Right renal pelvis (tissue), 4 donors: ENCODE measurements around the gene RPAP3. TPM values are rescaled to one million over a fixed set of nuclear protein-coding genes. Genes with fewer than 3 reads are reported as not detected.

ENCODE experiments used
- DNase-seq, 4 donors: peaks; one replicate each; pipeline ENCODE4 v3.0.0-alpha.2; 2013; ENCODE audit warnings: low read depth in 4 of 4, low spot score in 3 of 4, missing footprints in 1 of 4
- polyA plus RNA-seq, 4 donors: library from polyadenylated mRNA; unstranded; fragments of 120-200 nt; gene quantifications; one replicate each; pipeline ENCODE4 v1.2.1, GENCODE V29; 2013; ENCODE audit not compliant: insufficient read length in 4 of 4

Gene RPAP3, protein sequence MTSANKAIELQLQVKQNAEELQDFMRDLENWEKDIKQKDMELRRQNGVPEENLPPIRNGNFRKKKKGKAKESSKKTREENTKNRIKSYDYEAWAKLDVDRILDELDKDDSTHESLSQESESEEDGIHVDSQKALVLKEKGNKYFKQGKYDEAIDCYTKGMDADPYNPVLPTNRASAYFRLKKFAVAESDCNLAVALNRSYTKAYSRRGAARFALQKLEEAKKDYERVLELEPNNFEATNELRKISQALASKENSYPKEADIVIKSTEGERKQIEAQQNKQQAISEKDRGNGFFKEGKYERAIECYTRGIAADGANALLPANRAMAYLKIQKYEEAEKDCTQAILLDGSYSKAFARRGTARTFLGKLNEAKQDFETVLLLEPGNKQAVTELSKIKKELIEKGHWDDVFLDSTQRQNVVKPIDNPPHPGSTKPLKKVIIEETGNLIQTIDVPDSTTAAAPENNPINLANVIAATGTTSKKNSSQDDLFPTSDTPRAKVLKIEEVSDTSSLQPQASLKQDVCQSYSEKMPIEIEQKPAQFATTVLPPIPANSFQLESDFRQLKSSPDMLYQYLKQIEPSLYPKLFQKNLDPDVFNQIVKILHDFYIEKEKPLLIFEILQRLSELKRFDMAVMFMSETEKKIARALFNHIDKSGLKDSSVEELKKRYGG
- 10 to 100 TPM; 44.9 to 52.4 (median 51.2) TPM for polyA plus RNA-seq

DNA sequence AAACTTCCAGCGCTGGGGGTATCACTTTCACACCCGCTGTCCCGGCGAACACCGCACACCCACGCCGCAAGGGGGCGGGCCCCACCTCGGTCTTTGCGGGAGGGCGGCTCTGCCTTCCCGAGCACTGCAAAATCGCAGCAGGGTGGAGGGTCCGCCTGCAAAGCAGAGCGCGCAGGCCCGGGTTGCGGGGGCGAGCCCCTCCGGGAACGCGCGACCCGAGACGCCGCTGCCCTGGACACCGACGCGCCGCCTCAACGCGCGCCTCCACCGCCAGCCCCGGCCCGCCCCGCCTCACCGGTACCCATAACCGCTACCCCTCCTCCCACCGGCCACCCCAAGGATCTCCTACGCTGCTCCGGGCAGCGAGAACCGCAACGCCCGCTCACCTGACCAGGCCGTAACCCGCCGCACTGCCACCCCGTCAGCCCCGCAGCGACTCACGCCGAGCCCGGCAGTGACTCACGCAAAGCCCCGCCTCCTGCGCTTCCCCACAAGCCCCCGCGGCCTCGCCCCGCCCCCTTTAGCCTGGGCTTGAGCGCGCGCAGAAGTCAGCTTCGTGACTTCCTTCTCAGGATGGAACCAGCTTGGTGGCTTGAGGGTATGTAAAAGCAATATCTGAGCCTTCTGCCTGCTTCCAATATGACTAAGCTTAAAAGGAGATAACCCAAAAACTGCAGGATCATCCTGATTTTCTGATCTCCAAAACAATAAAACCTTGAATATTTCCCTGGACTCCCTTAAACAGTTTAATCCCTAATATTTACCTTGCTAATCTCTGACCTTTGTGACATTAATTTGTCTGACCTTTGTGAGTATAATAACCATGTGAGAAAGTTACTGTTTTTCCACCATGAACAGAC is at the start of gene RPAP3:
RPAP3 (minus strand) TSS at position 465 of the 860 bp plus-strand sequence. CDS start 3,190 bp downstream, outside the sequence.
- peak; percentile 88 to 89 (median 88) for DNase-seq

DNA sequence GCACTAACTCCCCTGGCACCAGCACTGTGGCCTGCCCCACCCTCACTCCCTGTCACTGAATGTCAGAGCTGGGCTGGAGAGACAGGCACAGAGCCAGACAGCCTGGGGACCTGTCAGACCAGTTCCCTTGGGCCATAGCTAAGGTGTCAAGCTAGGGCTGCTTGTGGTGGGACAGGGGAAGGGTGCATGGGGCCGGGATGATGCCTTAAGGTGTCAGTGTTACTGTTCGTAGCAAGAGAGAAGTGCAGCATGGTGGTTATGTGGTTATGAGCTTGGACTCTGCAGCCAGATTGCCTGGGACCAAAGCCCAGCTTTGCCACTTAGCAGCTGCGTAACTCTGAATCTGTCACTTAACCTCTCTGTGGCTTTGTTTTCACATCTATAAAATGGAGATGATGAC is 49.1 kb upstream of the RPAP3 start:
- no peak for DNase-seq

DNA sequence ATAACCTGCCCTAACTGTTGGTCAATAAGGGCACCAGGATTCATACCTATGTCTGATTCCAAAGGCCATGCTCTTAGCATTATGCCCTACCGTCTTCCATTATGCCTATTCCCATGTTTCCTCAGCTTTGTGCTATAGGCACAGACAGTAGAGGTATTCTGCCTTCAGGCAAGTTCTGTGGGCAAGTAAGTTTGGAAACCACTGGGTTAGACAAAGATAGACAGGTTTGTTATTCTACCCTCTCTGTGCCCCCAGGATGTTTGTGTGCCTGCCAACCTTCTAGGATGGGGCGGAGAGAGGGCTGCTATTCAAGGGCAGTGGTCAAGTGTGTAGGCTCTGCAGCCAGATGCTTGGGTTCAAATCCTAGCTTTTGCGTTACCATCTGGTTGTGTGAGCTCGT is 48.3 kb upstream of the RPAP3 start:
- no peak for DNase-seq

DNA sequence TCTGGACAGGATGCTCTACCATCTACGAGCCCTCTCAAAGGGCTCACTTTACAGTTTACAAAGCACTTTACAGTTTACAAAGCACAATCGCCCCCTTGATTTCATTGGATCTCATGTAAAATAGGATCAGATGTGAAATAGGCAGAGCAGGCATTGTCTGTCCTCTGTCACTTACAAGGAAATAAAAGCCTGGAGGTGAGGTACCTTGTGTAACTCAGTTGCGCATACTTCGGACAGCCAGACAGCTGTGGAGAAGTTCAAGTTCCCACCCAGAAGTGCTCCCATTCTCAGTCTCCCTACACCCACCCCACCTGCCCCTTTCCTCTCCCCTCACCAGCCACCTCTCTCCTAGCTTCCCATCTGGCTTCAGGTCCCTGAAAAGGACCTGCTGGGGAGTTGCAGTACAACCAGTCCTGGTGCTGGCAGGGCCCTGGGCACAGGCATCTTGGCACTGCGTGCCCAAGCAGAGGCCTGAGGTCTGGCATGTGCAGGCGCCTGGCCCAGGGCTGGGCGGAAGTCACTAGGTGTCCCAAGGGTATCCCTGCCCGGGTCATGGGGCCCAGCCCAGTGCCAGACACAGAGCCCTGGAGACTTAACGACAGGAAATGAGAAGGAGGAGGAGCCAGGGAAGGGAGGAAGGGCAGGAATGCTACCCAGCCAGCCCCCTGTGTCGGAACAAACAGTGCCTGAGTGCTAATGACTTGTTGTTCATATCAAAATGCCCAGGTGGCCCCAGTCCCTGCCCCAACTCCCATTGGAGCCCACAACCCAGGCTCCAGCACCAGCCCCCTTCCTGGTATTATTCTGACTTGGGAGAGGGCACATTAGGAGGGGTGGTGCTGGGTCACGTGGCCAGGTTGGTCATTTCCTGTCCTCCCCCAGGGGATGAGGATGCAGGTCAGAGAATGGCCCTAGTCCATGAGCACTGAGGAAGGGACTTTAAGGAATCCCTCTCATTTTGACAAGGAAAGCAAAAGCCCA is 47.5 kb upstream of the RPAP3 start:
- DNase-seq, result no peak

DNA sequence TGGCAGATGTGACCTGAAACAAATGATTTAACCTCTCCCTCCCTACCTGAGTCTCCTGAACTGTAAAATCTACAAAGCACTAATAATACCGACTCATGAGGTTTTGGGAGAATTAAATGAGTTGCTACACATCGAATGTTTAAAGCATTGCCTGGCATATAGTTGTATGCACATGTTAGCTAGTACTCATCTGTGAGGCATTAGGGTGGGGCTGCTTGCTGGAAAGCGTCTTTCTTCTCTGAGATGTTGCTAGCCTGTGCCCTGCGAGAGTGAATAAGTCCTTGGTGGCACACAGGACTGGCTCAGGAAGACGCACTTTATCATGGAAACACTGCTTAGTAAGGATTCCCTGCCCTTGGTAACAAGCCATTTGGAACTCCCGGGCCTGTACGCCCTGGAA is 46.7 kb upstream of the RPAP3 start:
- DNase-seq, result no peak

DNA sequence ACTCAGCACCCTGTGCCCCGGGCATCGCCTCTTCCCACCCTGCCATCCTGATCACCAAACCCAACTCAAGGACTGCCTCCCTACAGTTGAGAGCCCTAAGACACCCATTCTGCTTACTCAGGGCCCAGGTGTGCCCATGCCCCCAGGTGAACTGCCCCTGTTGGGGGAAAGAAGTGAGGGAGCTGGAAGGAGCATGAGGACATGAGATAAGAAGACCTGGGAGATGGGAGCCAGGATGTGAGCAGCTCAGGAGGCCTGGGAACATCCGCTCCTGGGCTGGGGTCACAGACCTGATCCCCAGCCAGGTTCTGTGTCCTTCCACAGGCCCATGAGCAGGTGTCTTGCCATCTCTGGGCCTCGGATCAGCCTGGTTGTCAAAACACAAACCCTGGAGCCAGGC is 46.3 kb upstream of the RPAP3 start:
- no peak for DNase-seq

DNA sequence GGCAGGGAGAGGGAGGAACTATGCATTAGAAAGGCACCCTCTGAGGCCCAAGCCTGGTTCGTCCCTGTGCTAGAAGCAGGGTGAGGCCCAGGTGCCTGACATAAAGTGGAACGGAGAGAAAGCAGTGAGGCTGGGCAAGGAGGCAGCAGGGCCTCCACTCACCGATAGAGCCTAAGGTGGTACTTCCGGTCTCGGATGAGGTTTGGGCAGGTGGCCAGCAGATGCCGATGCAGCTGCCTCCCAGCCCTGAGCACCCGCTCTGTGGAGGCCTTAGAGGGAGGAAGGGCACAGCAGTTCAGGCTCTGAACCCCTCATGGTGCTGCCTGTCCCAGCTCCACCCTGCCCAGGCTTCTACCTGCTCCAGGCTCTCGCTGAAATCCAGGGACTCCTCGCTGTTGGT is 45.7 kb upstream of the RPAP3 start:
- no peak for DNase-seq

DNA sequence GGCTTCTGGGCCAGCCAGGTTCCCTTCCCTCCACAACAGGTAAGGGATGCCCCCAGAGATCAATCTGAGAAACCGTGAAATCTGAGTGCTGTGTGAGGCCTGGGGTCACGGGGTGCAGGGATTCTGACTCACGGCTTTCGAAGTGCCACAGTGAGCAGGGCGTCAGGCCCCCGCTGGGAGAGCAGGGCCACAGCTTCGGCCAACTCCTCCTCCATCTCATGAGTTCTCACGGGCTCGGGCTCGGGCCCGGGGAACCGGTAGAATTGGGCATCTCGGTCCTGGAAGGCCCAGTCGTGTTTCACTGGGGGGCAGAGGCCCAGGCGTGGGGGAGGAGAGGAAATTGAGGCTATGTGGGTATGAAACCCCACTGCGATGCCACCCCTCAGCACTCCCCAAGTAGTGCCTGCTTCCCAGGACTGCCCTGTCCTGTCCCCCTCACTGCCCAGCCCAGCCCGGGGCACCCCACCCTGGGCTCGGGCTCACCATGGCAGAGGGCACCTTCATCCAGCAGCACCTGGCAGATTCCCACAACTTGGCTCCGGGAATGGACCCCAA is 45.2 kb upstream of the RPAP3 start:
- DNase-seq, result no peak

DNA sequence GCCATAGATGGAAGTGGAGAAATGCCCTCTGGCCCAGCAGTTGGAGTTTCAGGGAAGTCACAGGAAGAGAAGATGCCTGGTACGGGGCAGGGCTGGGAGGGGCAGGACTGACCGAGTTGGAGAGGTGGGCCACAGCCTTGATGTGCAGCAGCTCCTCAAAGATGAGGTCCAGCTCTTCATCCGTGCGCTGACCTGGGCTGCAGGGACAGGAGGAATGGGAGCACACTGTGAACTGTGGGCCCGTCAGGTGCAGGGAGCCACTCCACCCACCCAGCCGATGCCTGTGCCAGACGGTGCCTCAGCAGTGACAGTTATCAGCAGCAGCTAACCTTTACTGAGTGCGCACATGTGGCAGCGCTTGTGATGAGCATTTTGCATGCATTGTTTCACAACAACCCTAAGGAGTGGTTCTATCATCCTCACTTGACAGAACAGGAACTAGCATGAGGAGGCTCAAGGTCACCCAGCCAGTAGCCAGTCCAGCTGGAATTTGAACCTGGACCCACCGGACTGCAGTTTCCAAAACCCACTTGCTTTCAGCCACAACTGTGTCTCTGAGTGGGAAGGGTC is 44.5 kb upstream of the RPAP3 start:
- DNase-seq, result no peak

DNA sequence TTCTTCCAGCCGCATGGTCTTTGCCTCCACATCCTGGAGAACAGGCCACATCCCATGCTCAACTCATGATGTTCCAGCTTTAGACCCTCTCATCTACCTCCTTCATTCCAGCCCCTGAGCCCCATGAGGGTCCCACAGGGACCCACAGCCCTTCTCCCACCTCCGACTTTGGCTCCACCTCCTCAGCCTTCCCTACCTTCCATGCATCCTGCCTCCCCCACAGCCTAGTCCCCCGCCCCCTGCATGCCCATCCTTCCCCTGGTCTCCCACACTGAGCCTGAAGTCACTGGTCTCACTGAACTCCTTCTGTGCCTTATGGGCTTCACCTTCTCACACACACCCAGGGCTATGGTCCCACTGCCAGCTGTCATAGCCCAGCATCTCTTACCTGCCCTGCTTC is 43.1 kb upstream of the RPAP3 start:
- DNase-seq, result no peak

DNA sequence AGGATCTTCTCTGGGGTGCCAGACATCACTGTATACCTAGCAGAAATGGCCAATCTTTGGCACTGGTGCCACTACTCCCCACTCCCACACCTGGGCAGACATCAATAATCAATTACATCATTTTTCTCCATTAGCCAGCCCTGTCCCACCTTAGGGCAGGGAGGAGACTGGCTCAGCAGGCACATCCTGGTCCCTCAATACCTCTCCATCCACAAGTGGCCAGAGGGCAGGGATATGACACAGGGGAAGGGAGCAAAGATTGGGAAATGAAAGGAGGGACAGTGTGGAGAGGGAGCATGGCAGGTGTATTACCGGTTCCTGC is 42.6 kb upstream of the RPAP3 start:
- no peak for DNase-seq

DNA sequence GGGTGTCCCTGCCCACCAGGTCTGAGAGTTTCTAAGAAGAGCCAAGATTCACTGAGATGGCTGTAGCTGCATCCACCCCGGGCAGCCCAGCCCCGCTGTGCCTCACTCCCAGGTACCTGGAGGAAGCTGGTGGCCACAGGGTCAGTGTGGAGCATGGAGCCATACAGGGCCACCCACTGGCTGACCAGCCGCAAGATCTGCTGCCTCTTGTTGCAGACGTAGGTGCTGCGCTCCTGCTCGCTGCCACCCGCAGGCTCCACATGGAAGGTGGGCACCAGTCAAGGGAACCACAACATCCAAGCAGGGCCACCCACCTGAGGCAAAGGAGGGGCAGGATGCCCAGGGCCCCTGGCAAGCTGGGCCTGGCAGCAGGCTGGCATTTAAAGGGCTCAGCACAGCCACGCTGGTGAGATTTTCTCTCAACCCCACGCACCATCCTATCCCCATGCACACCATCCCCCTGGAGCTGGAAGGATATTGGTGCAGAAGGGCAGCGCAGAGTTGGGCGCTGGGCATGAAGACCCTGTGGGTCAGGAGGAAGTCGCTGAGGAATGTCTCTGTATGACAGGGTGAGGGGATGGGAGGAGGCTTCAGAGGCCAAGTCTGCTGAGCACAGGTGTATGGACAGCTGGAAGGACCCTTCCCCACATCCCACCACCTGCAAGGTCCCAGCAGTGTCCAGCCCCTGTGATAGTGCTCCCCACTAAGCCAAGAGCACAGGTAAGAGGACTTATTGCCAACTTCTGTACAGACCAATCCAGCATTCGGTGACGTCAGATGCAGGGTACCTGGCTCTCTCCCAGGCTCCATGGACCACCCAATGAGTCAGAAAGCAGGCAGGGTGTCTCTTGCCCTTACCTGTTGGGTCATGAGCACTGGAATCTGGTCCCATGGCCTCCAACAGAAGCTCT is 42.0 kb upstream of the RPAP3 start:
- DNase-seq, result no peak

DNA sequence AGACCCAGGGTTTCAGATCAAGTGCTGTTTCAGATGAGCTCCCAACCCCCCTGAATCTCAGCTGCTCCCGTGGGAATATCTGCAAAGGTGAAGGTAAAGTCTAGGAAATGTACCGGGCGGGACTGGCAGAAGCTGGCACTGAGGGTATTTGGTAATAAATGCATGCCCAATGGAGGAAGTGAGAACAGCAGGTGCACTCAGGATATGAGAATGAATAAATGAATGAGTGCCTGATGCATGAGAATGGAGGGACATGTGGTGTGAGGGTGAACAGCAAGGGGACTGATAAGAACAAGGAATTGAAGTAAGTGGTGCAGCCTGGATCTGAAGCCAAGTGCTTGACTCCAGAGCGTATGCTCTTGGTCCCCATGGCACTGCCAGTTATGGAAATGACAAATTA is 41.3 kb upstream of the RPAP3 start:
- DNase-seq, result no peak

DNA sequence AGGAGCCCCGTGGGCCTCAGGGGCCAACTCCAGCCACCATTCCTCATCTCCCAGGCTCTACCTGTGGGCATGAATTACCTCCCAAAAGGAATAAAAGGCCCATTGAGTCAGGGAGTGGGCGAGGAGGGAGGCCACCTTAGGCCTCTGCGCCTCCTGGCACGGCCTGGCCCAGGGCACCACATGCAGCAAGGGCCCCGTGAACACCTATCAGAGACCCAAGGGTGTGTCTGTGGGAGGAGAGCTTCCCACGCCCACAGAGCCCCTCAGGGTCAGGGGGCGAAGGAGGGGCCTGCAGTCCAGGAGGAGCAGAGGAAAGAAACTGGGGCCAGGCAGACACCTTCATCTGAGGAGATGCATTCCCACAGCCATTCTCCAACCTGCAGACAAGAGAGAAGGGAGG is 40.7 kb upstream of the RPAP3 start:
- DNase-seq, result no peak

DNA sequence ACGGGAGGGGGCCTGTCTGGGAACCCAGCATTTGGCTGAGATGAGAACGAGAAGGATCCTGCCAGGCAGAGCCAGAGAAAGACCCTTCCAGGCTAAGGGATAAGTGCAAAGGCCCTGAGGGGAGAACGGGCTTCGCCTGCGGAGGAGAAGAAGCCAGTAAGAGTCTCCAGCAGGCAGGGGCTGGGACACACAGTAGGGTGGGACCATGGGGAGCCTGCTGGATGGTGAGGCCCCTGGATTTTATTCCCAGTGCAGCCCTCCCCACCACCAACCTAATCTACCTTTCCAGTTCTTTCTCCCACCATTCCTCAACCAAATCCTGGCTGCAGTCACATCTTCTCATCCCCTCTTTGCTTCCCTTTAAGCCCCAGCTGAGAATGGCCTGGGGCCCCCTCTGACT is 40.2 kb upstream of the RPAP3 start:
- no peak for DNase-seq

DNA sequence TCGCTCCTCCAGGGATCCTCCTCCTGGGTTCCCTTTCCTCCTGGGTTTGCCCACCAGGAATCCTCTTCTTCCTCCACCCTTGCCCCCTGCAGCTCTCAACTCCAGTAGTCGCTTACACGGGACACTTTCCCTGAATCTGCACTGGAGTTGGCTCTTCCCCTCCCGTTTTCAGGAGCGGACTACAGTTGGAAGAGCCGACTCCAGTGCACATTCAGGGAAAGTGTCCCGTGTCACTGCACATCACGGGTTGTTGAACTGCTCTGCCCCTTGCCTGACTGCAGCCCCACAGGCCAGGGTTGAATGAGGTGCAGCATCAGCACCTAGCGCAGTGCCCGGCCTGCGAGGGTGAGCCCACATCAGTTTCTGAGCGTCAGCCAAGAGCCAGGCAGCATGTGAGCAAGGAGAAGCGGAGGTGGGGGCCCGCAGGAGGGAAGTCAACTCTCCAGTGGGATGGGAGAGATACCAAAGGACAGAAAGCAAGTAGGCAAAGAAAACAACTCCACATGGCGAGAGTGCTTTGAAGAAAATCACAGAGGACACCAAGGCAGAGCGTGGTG is 39.7 kb upstream of the RPAP3 start:
- no peak for DNase-seq

DNA sequence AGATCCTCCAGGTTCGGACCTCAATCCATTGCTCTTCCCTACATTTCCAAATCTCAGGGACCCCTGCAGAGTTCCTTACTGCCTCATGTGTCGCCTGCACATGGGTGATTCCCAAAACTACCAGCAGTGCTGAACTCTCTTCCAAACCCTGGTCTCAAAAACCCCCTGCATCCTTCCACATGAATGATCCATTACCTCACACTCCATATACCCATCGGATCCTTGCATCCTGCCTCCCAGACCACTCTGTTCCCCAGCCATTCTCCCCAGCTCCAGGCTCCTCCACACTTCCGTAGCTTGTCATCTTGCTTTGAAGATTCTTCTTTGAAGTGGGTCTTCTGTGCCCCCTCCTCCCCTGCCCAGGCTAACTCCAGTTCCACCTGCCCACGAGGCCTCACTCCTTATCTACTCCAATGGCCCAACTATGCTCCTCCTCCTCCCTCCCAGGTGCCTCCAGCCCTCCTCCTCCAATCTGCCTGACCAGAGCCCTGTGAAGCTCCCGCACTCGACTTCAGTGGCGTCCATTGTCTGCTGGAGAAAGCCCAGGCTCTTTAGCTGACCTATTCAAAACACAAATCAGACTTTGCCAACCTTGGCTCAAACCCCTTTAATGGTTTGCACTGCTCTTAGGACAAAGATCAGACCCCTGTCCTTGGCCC is 39.1 kb upstream of the RPAP3 start:
- DNase-seq, result no peak
